Kidney (tissue), 14 donors: Measurements from ENCODE around the gene ZNF561. TPM values are rescaled to one million over a fixed set of nuclear protein-coding genes. Genes with fewer than 3 reads are reported as not detected.
"Not testable (repeated sequence)": the region's sequence is repeated elsewhere in the genome, so short reads cannot be mapped to it uniquely, and the experiment has no call there.

Experiments used
- DNase-seq, 5 donors: peaks; one replicate each; pipeline ENCODE4 v3.0.0-alpha.2; 2013 to 2020
- FAIRE-seq: peaks from 2 replicates; lab custom pipeline; 2012; peaks lifted over from hg19 to GRCh38; lab: Jason Lieb, UNC
- H3K27ac ChIP-seq, 2 donors: one replicate each; pipeline ENCODE4 v1.7.0; 2013; ENCODE audit warnings: low read depth in 2 of 2, low read length in 2 of 2, inconsistent platforms in 1 of 2
- H3K27me3 ChIP-seq: one replicate; pipeline ENCODE4 v1.7.1; 2013; ENCODE audit warnings: low read length, inconsistent platforms; ENCODE audit not compliant: control insufficient read depth, insufficient read depth
- H3K36me3 ChIP-seq, 3 donors: one replicate each; pipeline versions ENCODE4 v1.7.0 to v1.7.1; 2013; ENCODE audit warnings: low read length in 3 of 3, control low read depth in 1 of 3, inconsistent platforms in 1 of 3; ENCODE audit not compliant: insufficient read depth in 3 of 3, control insufficient read depth in 2 of 3
- H3K4me1 ChIP-seq, 3 donors: one replicate each; pipeline versions ENCODE4 v1.7.0 to v1.7.1; 2013; ENCODE audit warnings: low read length in 3 of 3, inconsistent platforms in 1 of 3, low read depth in 1 of 3; ENCODE audit not compliant: control insufficient read depth in 2 of 3, insufficient read depth in 2 of 3
- H3K4me3 ChIP-seq, 3 donors: one replicate each; pipeline versions ENCODE4 v1.7.0 to v1.8.1; 2013; ENCODE audit warnings: low read length in 3 of 3, control low read depth in 1 of 3, inconsistent platforms in 1 of 3
- H3K9ac ChIP-seq, 3 donors: one replicate each; pipeline versions ENCODE4 v1.7.0 to v1.7.1; 2013; ENCODE audit warnings: low read length in 3 of 3, control low read depth in 1 of 3, inconsistent platforms in 1 of 3
- H3K9me3 ChIP-seq, 3 donors: one replicate each; pipeline versions ENCODE4 v1.7.0 to v1.7.1; 2013; ENCODE audit warnings: low read length in 3 of 3, control low read depth in 1 of 3, inconsistent platforms in 1 of 3; ENCODE audit not compliant: control insufficient read depth in 2 of 3, insufficient read depth in 1 of 3
- CTCF ChIP-seq: IDR thresholded peaks from 3 replicates; pipeline ENCODE4 v1.5.1; 2012; ENCODE audit warnings: mild to moderate bottlenecking, moderate library complexity, borderline replicate concordance; ENCODE audit not compliant: insufficient read depth; ENCODE audit errors: extremely low read depth
- intact Hi-C: fragments of 100-400 bp; cut with DNase I; formaldehyde crosslinking; loops from one replicate; pipeline ENCODE4 v1.11.1; 2022
- polyA plus RNA-seq: library from polyadenylated mRNA; stranded (reverse); fragments of 350-450 nt; fragmentation: Illumina TruSeq; extraction: RNeasy Lipid Tissue Mini Kit (QIAGEN cat#74804); gene quantifications from one replicate; pipeline ENCODE4 v1.2.3, GENCODE V29; 2014; ENCODE audit warnings: low read depth, low replicate concordance; ENCODE audit not compliant: insufficient read depth
- total RNA-seq: library from RNA; stranded (reverse); fragmentation: NEBNext Ultra II Directional; extraction: Animal tissue kit (Norgen Biotek cat#: 25700); gene quantifications from one replicate; pipeline ENCODE4 v1.2.1, GENCODE V29; 2021
- donor health status: control.
- donor health status: control.
- donor health status: control.
- donor health status: control.
- donor health status: control.
- donor health status: DM: yes; HTN: yes; CAD: no.
- donor health status: Normal renal cell carcinoma (clear cell type).

Gene ZNF561
- total and polyA plus RNA-seq, 2 donors from 2014 or later: 13.3 to 35.5 TPM

GRCh38 chr19:9658769-9659168 lies 37.7 kb upstream of the ZNF561 start:
- intact Hi-C loops: no loop called here
- no peak overlapping the region for H3K9ac ChIP-seq
- H3K4me1 ChIP-seq: no peaks in the 10 kb centered on the region
- H3K9me3 ChIP-seq: no peaks in the 10 kb centered on the region
- DNase-seq (no peak), FAIRE-seq (no peak)
- peaks cover 4 to 29% (median 5%) of the 10 kb centered on the region in 3 donors for H3K36me3 ChIP-seq
- TF ChIP-seq CTCF: no peak
- no peaks in the 10 kb centered on the region for H3K27me3 ChIP-seq
- H3K27ac ChIP-seq: no peak overlapping the region
- H3K4me3 ChIP-seq: no peak overlapping the region

- H3K27ac ChIP-seq, FAIRE-seq, H3K4me1 ChIP-seq, H3K27me3 ChIP-seq, intact Hi-C loops, H3K4me3 ChIP-seq, H3K9ac ChIP-seq, DNase-seq: not testable (repeated sequence)
- H3K9me3 ChIP-seq: peaks cover 2 to 24% (median 9%) of the 10 kb centered on the region in 3 donors
- peaks cover 21 to 43% (median 24%) of the 10 kb centered on the region in 3 donors for H3K36me3 ChIP-seq
Observed at GRCh38 chr19:9653066-9653555, 32.1 kb upstream of the ZNF561 start.

- H3K4me3 ChIP-seq, H3K9ac ChIP-seq, H3K4me1 ChIP-seq, FAIRE-seq, DNase-seq, H3K27ac ChIP-seq, H3K27me3 ChIP-seq, intact Hi-C loops: not testable (repeated sequence)
- H3K36me3 ChIP-seq: peaks cover 19 to 43% (median 24%) of the 10 kb centered on the region in 3 donors
- H3K9me3 ChIP-seq: peaks cover 2 to 24% (median 9%) of the 10 kb centered on the region in 3 donors
Observed at GRCh38 chr19:9651464-9651863, 30.4 kb upstream of the ZNF561 start.

GRCh38 chr19:9650345-9650744 lies 29.3 kb upstream of the ZNF561 start:
- H3K36me3 ChIP-seq: peaks cover 19 to 38% (median 23%) of the 10 kb centered on the region in 3 donors
- H3K4me1 ChIP-seq: no peaks in the 10 kb centered on the region
- no peaks in the 10 kb centered on the region for H3K27me3 ChIP-seq
- no peak overlapping the region for H3K9ac ChIP-seq
- no peak overlapping the region for H3K27ac ChIP-seq
- no peak overlapping the region for H3K4me3 ChIP-seq
- DNase-seq (no peak), FAIRE-seq (no peak)
- intact Hi-C loops: no loop called here
- H3K9me3 ChIP-seq: peaks cover 2 to 24% (median 9%) of the 10 kb centered on the region in 3 donors
- no peak for TF ChIP-seq CTCF
